Measurements from ENCODE around the gene APRT. TPM values are rescaled to one million over a fixed set of nuclear protein-coding genes. Genes with fewer than 3 reads are reported as not detected.

The APRT gene
- polyA plus RNA-seq, 3 donors = 123 to 307 (median 233) TPM

- Histone ChIP-seq H3K4me3 (replicated peaks in 1 of 3; ENCODE audit: low read depth in 2 of 3, low read length in 3 of 3) (no peak overlapping the region), H3K27me3 (ENCODE audit: control insufficient read depth in 2 of 2, insufficient read depth in 2 of 2, low read length in 2 of 2) (no peaks in the 10 kb centered on the region), H3K36me3 (replicated peaks in 1 of 2; ENCODE audit: control insufficient read depth in 1 of 2, insufficient read depth in 2 of 2, low read length in 2 of 2) (peaks cover 36 to 50% of the 10 kb centered on the region in 2 donors), H4K20me1 (ENCODE audit: insufficient read depth, low read length) (peaks cover 14% of the 10 kb centered on the region), H3K79me2 (ENCODE audit: insufficient read depth, low read length) (no peaks in the 10 kb centered on the region), H3K4me2 (replicated peaks; ENCODE audit: extremely low read depth, low read length, poor library complexity, severe bottlenecking) (no peak overlapping the region), H2AFZ (ENCODE audit: insufficient read depth, low read depth, low read length, poor library complexity, severe bottlenecking) (no peak overlapping the region), H3K9me3 (replicated peaks in 1 of 2; ENCODE audit: control insufficient read depth in 1 of 2, insufficient read depth in 1 of 2, low read length in 2 of 2) (no peaks in the 10 kb centered on the region), H3K9ac (ENCODE audit: insufficient read depth, low read length, poor library complexity, severe bottlenecking) (no peak overlapping the region), H3K27ac (ENCODE audit: low read depth in 1 of 2, low read length in 2 of 2) (no peak overlapping the region), H3K4me1 (ENCODE audit: control insufficient read depth in 1 of 2, insufficient read depth in 2 of 2, low read length in 2 of 2) (no peaks in the 10 kb centered on the region)
- DNase-seq = no peak
- H3K27ac Mint-ChIP-seq = no peak overlapping the region
- H3K27me3 Mint-ChIP-seq (ENCODE audit: low read depth in 3 of 3) = no peaks in the 10 kb centered on the region
- H3K9me3 Mint-ChIP-seq = no peaks in the 10 kb centered on the region
- no peak for TF ChIP-seq CTCF (IDR thresholded peaks at IDR 0.05)
- intact Hi-C loops (cut with micrococcal nuclease) = no loop called here
- 95% methylated on average over 6 of the region's 13 CpGs for WGBS (ENCODE audit: insufficient coverage)
- no peaks in the 10 kb centered on the region for H3K4me1 Mint-ChIP-seq
- H3K36me3 Mint-ChIP-seq = peaks cover 28 to 50% of the 10 kb centered on the region in 2 donors
- H3K4me3 Mint-ChIP-seq = no peak overlapping the region
Measured at GRCh38 chr16:88831838-88832237, 20.1 kb upstream of the APRT start.

GRCh38 chr16:88830783-88831182, 19.1 kb upstream of the APRT start:
- H3K4me3 Mint-ChIP-seq = no peak overlapping the region
- H3K4me1 Mint-ChIP-seq = no peaks in the 10 kb centered on the region
- 92% methylated on average over 10 of the region's 14 CpGs for WGBS (ENCODE audit: insufficient coverage)
- H3K4me2 ChIP-seq (replicated peaks; ENCODE audit: extremely low read depth, low read length, poor library complexity, severe bottlenecking) = no peak overlapping the region
- H3K36me3 ChIP-seq (replicated peaks in 1 of 2; ENCODE audit: control insufficient read depth in 1 of 2, insufficient read depth in 2 of 2, low read length in 2 of 2) = peaks cover 42 to 53% of the 10 kb centered on the region in 2 donors
- H3K4me1 ChIP-seq (ENCODE audit: control insufficient read depth in 1 of 2, insufficient read depth in 2 of 2, low read length in 2 of 2) = no peaks in the 10 kb centered on the region
- H3K27ac ChIP-seq (ENCODE audit: low read depth in 1 of 2, low read length in 2 of 2) = no peak overlapping the region
- no peaks in the 10 kb centered on the region for H3K27me3 Mint-ChIP-seq (ENCODE audit: low read depth in 3 of 3)
- intact Hi-C loops (cut with micrococcal nuclease) = no loop called here
- no peaks in the 10 kb centered on the region for H3K27me3 ChIP-seq (ENCODE audit: control insufficient read depth in 2 of 2, insufficient read depth in 2 of 2, low read length in 2 of 2)
- H3K9me3 ChIP-seq (replicated peaks in 1 of 2; ENCODE audit: control insufficient read depth in 1 of 2, insufficient read depth in 1 of 2, low read length in 2 of 2) = no peaks in the 10 kb centered on the region
- DNase-seq = no peak
- peaks cover 16% of the 10 kb centered on the region for H4K20me1 ChIP-seq (ENCODE audit: insufficient read depth, low read length)
- no peak overlapping the region for H2AFZ ChIP-seq (ENCODE audit: insufficient read depth, low read depth, low read length, poor library complexity, severe bottlenecking)
- no peak for TF ChIP-seq CTCF (IDR thresholded peaks at IDR 0.05)
- no peak overlapping the region for H3K4me3 ChIP-seq (replicated peaks in 1 of 3; ENCODE audit: low read depth in 2 of 3, low read length in 3 of 3)
- no peaks in the 10 kb centered on the region for H3K79me2 ChIP-seq (ENCODE audit: insufficient read depth, low read length)
- H3K9ac ChIP-seq (ENCODE audit: insufficient read depth, low read length, poor library complexity, severe bottlenecking) = no peak overlapping the region
- peaks cover 28 to 50% of the 10 kb centered on the region in 2 donors for H3K36me3 Mint-ChIP-seq
- no peak overlapping the region for H3K27ac Mint-ChIP-seq
- no peaks in the 10 kb centered on the region for H3K9me3 Mint-ChIP-seq
